K562 (cell line): ENCODE measurements around the gene CAMK1D.

ENCODE experiments used
- CTCF ChIP-seq, 3 experiments: IDR thresholded peaks in 2 of 3; conservative IDR thresholded peaks in 1 of 3; 2 replicates each; pipeline ENCODE4 v1.5.1; 2011 to 2012; ENCODE audit warnings: low read length in 3 of 3, mild to moderate bottlenecking in 3 of 3, control low read depth in 2 of 3, improper control_type of control experiment in 1 of 3, inconsistent platforms in 1 of 3, low read depth in 1 of 3, mixed read lengths in 1 of 3, moderate library complexity in 1 of 3; ENCODE audit not compliant: insufficient read depth in 2 of 3
- GATA2 ChIP-seq: sonication (generic); formaldehyde crosslinking; IDR thresholded peaks from 2 replicates; pipeline ENCODE4 v1.4.0; 2020; ENCODE audit warnings: mild to moderate bottlenecking, missing genetic modification reagents
- NFIC ChIP-seq: fragments of 450-650 bp; IDR thresholded peaks from 2 replicates; pipeline ENCODE4 v1.6.1; 2017; ENCODE audit warnings: mild to moderate bottlenecking, inconsistent platforms
- SMC3 ChIP-seq: conservative IDR thresholded peaks from 2 replicates; pipeline ENCODE4 v1.6.1; 2011; ENCODE audit warnings: low read depth, low read length, improper control_type of control experiment; ENCODE audit not compliant: insufficient read depth
- SRSF9 ChIP-seq: fragments of 200-400 bp; formaldehyde crosslinking; IDR thresholded peaks from 2 replicates; pipeline ENCODE4 v1.6.1; 2017; ENCODE audit warnings: low read depth, low read length, borderline replicate concordance
- TF ChIP-seq, protein P1 (sequence below): fragments of 150-350 bp; conservative IDR thresholded peaks from 2 replicates; pipeline ENCODE4 v1.6.1; 2014; ENCODE audit warnings: low read length

- TF ChIP-seq NFIC (no peak), CTCF (IDR thresholded peaks at IDR 0.05 in 2 of 3, conservative IDR thresholded peaks at IDR 0.05 in 1 of 3; ENCODE audit: insufficient read depth in 2 of 3, low read depth in 1 of 3, low read length in 3 of 3) (no peak), SRSF9 (no peak), GATA2 (CRISPR knock-in tag) (no peak), SMC3 (no peak)
- TF ChIP-seq, protein P1, sequence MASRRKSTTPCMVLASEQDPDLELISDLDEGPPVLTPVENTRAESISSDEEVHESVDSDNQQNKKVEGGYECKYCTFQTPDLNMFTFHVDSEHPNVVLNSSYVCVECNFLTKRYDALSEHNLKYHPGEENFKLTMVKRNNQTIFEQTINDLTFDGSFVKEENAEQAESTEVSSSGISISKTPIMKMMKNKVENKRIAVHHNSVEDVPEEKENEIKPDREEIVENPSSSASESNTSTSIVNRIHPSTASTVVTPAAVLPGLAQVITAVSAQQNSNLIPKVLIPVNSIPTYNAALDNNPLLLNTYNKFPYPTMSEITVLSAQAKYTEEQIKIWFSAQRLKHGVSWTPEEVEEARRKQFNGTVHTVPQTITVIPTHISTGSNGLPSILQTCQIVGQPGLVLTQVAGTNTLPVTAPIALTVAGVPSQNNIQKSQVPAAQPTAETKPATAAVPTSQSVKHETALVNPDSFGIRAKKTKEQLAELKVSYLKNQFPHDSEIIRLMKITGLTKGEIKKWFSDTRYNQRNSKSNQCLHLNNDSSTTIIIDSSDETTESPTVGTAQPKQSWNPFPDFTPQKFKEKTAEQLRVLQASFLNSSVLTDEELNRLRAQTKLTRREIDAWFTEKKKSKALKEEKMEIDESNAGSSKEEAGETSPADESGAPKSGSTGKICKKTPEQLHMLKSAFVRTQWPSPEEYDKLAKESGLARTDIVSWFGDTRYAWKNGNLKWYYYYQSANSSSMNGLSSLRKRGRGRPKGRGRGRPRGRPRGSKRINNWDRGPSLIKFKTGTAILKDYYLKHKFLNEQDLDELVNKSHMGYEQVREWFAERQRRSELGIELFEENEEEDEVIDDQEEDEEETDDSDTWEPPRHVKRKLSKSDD: no peak
Observed at GRCh38 chr10:12803776-12804175, 454.4 kb downstream of the CAMK1D start.
